GM12878 (cell line): Measurements from ENCODE around the gene SLC5A2. TPM values are rescaled to one million over a fixed set of nuclear protein-coding genes. Genes with fewer than 3 reads are reported as not detected.

Experiments used
- ATAC-seq: fragments of 200-7000 bp; cut with Tn5 transposase; 3 replicates; pipeline ENCODE4 v1.9.1; 2020; ENCODE audit warnings: mild to moderate bottlenecking, moderate library complexity
- BruUV-seq: library from RNA; stranded (reverse); fragments of 400-500 nt; replicated peaks from 2 replicates; lab custom pipeline; 2021; lab: Mats Ljungman, UMichigan
- CTCF ChIA-PET: fragments of 300-600 bp; sonication (Branson Sonifier 250); formaldehyde crosslinking; extraction: SDS; loops from one replicate; lab custom pipeline; 2021; ENCODE audit warnings: inconsistent platforms; lab: Yijun Ruan, JAX
- POLR2A ChIA-PET: fragments of 350-600 bp; formaldehyde crosslinking; extraction: SDS; loops from one replicate; lab custom pipeline; 2021; ENCODE audit warnings: inconsistent platforms; lab: Charles Lee
- RAD21 ChIA-PET: fragments of 300-600 bp; sonication (Branson Sonifier 250); formaldehyde crosslinking; loops from one replicate; lab custom pipeline; 2023; ENCODE audit warnings: antibody characterized with exemption; ENCODE audit not compliant: unreplicated experiment; lab: Charles Lee
- SMC1A ChIA-PET: fragments of 300-600 bp; sonication (Branson Sonifier 250); formaldehyde crosslinking; loops from one replicate; lab custom pipeline; 2023; ENCODE audit not compliant: unreplicated experiment, uncharacterized antibody; lab: Charles Lee
- DNase-seq: peaks from one replicate; pipeline ENCODE4 v3.0.0-alpha.2; 2011; ENCODE audit warnings: low read depth, low spot score
- FAIRE-seq: peaks from 3 replicates; lab custom pipeline; 2011; peaks lifted over from hg19 to GRCh38; lab: Jason Lieb, UNC
- H2AFZ ChIP-seq: 2 replicates; pipeline ENCODE4 v1.6.0; 2011; ENCODE audit warnings: low read depth, low read length, control low read depth; ENCODE audit not compliant: control insufficient read depth
- H3K27ac ChIP-seq: 2 replicates; pipeline ENCODE4 v1.5.1; 2011; ENCODE audit warnings: control low read depth; ENCODE audit not compliant: control insufficient read depth, insufficient read depth
- H3K27me3 ChIP-seq, 2 experiments: replicated peaks in 1 of 2; 2 replicates each; pipeline versions ENCODE4 v1.6.0 to v1.6.1; 2011; ENCODE audit warnings: low read length in 1 of 2; ENCODE audit not compliant: control insufficient read depth in 2 of 2, insufficient read depth in 2 of 2
- H3K36me3 ChIP-seq, 2 experiments: 2 replicates each; pipeline ENCODE4 v1.5.1; 2011; ENCODE audit warnings: low read length in 1 of 2; ENCODE audit not compliant: control insufficient read depth in 2 of 2, insufficient read depth in 2 of 2
- H3K4me1 ChIP-seq: 2 replicates; pipeline ENCODE4 v1.6.1; 2011; ENCODE audit warnings: mild to moderate bottlenecking, low read length, moderate library complexity, mixed read lengths; ENCODE audit not compliant: control insufficient read depth, insufficient read depth
- H3K4me2 ChIP-seq: 2 replicates; pipeline ENCODE4 v1.6.0; 2011; ENCODE audit warnings: control low read depth; ENCODE audit not compliant: control insufficient read depth, insufficient read depth
- H3K4me3 ChIP-seq: fragments of 200-600 bp; sonication (generic); 2 replicates; pipeline ENCODE4 v1.5.1; 2016
- H3K79me2 ChIP-seq: 2 replicates; pipeline ENCODE4 v1.6.0; 2011; ENCODE audit warnings: low read length; ENCODE audit not compliant: control insufficient read depth, insufficient read depth
- H3K9ac ChIP-seq: 2 replicates; pipeline ENCODE4 v1.8.0; 2011; ENCODE audit warnings: low read length, control low read depth, mixed read lengths; ENCODE audit not compliant: control insufficient read depth, insufficient read depth
- H3K9me3 ChIP-seq: replicated peaks from 3 replicates; pipeline ENCODE4 v1.5.1; 2011; ENCODE audit warnings: mild to moderate bottlenecking, low read length; ENCODE audit not compliant: control insufficient read depth, insufficient read depth
- H4K20me1 ChIP-seq: 2 replicates; pipeline ENCODE4 v1.6.0; 2011; ENCODE audit not compliant: control insufficient read depth, insufficient read depth
- CBFB ChIP-seq: IDR thresholded peaks from 2 replicates; pipeline ENCODE4 v1.6.1; 2016; ENCODE audit warnings: antibody characterized with exemption, low read depth
- CEBPZ ChIP-seq: fragments of 150-350 bp; IDR thresholded peaks from 2 replicates; pipeline ENCODE4 v1.6.1; 2016; ENCODE audit warnings: low read depth, low read length
- CREB1 ChIP-seq: IDR thresholded peaks from 2 replicates; pipeline ENCODE4 v1.6.1; 2012; ENCODE audit warnings: low read depth, mild to moderate bottlenecking, inconsistent platforms
- EP300 ChIP-seq, 2 experiments: fragments of 150-350 bp in 1 of 2; IDR thresholded peaks; 2 replicates each; pipeline ENCODE4 v1.6.1; 2011 to 2012; ENCODE audit warnings: low read depth in 2 of 2, low read length in 2 of 2, borderline replicate concordance in 1 of 2, improper control_type of control experiment in 1 of 2, inconsistent platforms in 1 of 2; ENCODE audit not compliant: control insufficient read depth in 1 of 2
- ESRRA ChIP-seq: IDR thresholded peaks from 2 replicates; pipeline ENCODE4 v1.6.1; 2012; ENCODE audit warnings: mild to moderate bottlenecking, low read length, improper control_type of control experiment
- GATAD2B ChIP-seq: fragments of 450-650 bp; conservative IDR thresholded peaks from 2 replicates; pipeline ENCODE4 v1.6.1; 2017; ENCODE audit warnings: low read depth, mild to moderate bottlenecking, moderate library complexity
- MXI1 ChIP-seq: fragments of 150-350 bp; IDR thresholded peaks from 2 replicates; pipeline ENCODE4 v1.6.1; 2011; ENCODE audit warnings: low read depth, mild to moderate bottlenecking, inconsistent platforms, low read length, improper control_type of control experiment
- POLR2A ChIP-seq: IDR thresholded peaks from 2 replicates; pipeline ENCODE4 v1.6.1; 2011; ENCODE audit warnings: low read depth, mild to moderate bottlenecking, low read length
- SMAD5 ChIP-seq: IDR thresholded peaks from 2 replicates; pipeline ENCODE4 v1.6.1; 2016; ENCODE audit warnings: antibody characterized with exemption, low read depth
- WRNIP1 ChIP-seq: IDR thresholded peaks from 2 replicates; pipeline ENCODE4 v1.6.1; 2011; ENCODE audit warnings: low read depth, low read length, improper control_type of control experiment, borderline replicate concordance
- WGBS: methylation state at CpG from one replicate; pipeline ENCODE4 v1.1.6; 2016; ENCODE audit warnings: low lambda C conversion rate; ENCODE audit not compliant: insufficient replicate concordance, insufficient coverage; ENCODE audit errors: missing lambda C conversion rate; 5-methylcytosine and 5-hydroxymethylcytosine counted together
- in situ Hi-C: fragments of 300-500 bp; cut with MboI; formaldehyde crosslinking; loops from 9 replicates; pipeline ENCODE4 v1.14.3; 2018; ENCODE audit warnings: mixed read lengths
- intact Hi-C: fragments of 100-400 bp; cut with micrococcal nuclease; formaldehyde crosslinking; loops from one replicate; pipeline ENCODE4 v1.14.2; 2022; ENCODE audit not compliant: unreplicated experiment
- polyA plus RNA-seq, 11 experiments: library from polyadenylated mRNA; depleted of rRNA in 4 of 11; unstranded in 6 of 11; stranded (reverse) in 5 of 11; fragments of >200 nt; fragmentation: Nextera tagmentation in 4 of 11; fragmentation: Illumina TruSeq in 1 of 11; extraction: Ambion mirVana in 4 of 11; extraction: Trizol in 1 of 11; gene quantifications; 1 replicate in 1 of 11; 2 replicates in 10 of 11; pipeline versions ENCODE4 v1.2.1 to v1.2.3, GENCODE V29; 2011 to 2016; ENCODE audit warnings: inconsistent platforms in 2 of 11, missing spikeins in 2 of 11, low read depth in 1 of 11
- total RNA-seq, 4 experiments: library from RNA; depleted of rRNA in 3 of 4; stranded (reverse); fragments of >200 nt in 3 of 4; fragmentation: Illumina TruSeq in 1 of 4; extraction: Trizol in 1 of 4; gene quantifications; 2 replicates each; pipeline versions ENCODE4 v1.2.1 to v1.2.3, GENCODE V29; 2013 to 2021

SLC5A2 gene
- total and polyA plus RNA-seq, 10 of the 15 experiments (the other 5 are each of a cell fraction or from before 2014, with no cell fraction given), result 3.6 to 4.8 (median 4.4) TPM; not detected in 6

DNA sequence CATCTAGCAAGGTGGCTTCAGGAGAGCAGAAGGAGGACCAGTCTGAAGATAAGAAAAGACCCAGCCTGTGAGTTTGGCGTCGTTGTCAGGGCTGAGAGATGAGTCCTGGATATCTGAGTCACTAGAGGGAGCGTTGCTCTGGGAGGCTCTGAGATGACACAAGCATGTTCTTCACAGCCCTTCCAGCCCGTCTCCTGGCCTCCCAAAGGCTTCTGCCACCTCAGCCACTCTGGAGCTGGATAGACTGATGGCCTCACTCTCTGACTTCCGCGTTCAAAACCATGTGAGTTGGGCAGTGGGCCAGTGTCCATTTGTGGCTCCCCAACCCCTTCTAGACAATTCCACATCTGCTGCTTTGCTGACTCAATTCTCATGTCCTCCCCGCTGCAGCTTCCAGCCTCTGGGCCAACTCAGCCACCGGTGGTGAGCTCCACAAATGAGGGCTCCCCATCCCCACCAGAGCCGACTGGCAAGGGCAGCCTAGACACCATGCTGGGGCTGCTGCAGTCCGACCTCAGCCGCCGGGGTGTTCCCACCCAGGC, 8.7 kb upstream of the SLC5A2 start (continued):
- TF ChIP-seq CEBPZ (no peak), CBFB (no peak)

DNA sequence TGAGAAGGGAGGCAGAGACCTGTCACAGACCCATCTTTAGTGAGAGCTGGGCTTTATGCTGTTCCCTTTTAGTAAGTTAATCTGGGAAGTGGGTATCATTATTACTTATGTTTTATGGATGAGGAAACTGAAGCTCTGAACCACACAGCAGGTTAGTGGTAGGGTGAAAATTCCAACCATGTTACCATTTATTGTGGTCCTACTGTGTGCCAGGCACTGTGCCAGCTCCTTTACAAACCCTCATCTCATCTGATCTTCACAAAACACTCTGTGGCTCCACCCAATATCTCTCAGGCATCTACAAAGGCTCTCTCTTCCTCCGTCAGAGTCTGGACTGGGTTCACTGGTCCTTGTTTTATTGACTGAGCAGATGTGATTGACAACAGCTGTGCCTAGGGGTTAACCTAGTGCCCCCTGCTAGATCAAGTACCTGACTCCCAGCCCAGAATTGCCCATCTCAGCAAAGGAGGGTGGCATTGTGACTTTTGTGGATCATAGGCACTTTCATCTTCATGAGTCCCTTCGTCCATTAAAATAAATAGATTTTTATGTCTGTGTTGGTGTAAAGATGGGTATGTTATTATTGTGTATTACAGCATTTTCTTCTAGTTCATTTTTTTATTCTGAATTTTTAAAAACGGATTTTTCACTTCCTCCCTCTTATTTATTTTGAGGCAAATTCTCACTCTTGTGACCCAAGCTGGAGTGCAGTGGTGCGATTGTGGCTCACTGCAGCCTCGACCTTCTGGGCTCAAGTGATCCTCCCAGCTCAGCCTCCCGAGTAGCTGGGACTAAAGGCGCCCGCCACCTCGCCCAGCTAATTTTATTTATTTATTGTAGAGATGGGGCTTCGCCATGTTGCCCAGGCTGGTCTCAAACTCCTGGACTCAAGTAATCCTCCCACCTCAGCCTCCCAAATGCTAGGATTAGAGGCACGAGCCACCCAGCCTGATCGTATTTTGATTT, 7.9 kb upstream of the SLC5A2 start:
- Histone ChIP-seq H3K4me3 (no peak overlapping the region), H3K4me2 (no peak overlapping the region), H3K27me3 (peaks cover 0 to 9% of the 10 kb centered on the region in 2 experiments; a peak in 3 of 4 replicates), H3K9me3 (no peaks in the 10 kb centered on the region), H3K79me2 (no peaks in the 10 kb centered on the region), H3K36me3 (no peaks in the 10 kb centered on the region), H2AFZ (no peak overlapping the region), H3K4me1 (peaks cover 7% of the 10 kb centered on the region; the same call in 1 of the 2 replicates), H4K20me1 (no peaks in the 10 kb centered on the region), H3K9ac (no peak overlapping the region), H3K27ac (no peak overlapping the region)
- ChIA-PET RAD21 (no interaction called here), SMC1A (interaction anchor here (1.0 to 1.5 kb wide), 2 partner anchors 15 to 36 kb away, joined by 3 read pairs; no protein-coding TSS in a partner anchor), CTCF (interaction anchor here (0.7 to 1.9 kb wide), 2 partner anchors 14 to 557 kb away, joined by 3 to 13 read pairs; no protein-coding TSS in a partner anchor), POLR2A (no interaction called here)
- BruUV-seq, result no TSS peak
- ATAC-seq, result no peak
- FAIRE-seq, result no peak
- 44% methylated on average over 12 of the region's 12 CpGs for WGBS
- in situ Hi-C loops (no loop called here), intact Hi-C loops (no loop called here)
- TF ChIP-seq EP300 (IDR thresholded peaks at IDR 0.05; ENCODE audit: borderline replicate concordance in 1 of 2, control insufficient read depth in 1 of 2, low read depth in 2 of 2, low read length in 2 of 2), result no peak
- TF ChIP-seq CBFB, result no peak
- no peak for TF ChIP-seq SMAD5
- TF ChIP-seq MXI1, result no peak
- no peak for TF ChIP-seq POLR2A
- TF ChIP-seq ESRRA, result no peak
- TF ChIP-seq CREB1, result no peak
- no peak for TF ChIP-seq WRNIP1
- TF ChIP-seq GATAD2B, result no peak
- DNase-seq, result no peak
